ENCODE results near the gene BUD13. TPM values are rescaled to one million over a fixed set of nuclear protein-coding genes. Genes with fewer than 3 reads are reported as not detected.
A peak's percentile ranks its signal among the peaks of the same experiment; 100 is the strongest.
"Not testable (repeated sequence)": the region's sequence is repeated elsewhere in the genome, so short reads cannot be mapped to it uniquely, and the experiment has no call there.

Gene BUD13
- total RNA-seq, 1 experiment from 2014 or later = 30.0 TPM

DNA sequence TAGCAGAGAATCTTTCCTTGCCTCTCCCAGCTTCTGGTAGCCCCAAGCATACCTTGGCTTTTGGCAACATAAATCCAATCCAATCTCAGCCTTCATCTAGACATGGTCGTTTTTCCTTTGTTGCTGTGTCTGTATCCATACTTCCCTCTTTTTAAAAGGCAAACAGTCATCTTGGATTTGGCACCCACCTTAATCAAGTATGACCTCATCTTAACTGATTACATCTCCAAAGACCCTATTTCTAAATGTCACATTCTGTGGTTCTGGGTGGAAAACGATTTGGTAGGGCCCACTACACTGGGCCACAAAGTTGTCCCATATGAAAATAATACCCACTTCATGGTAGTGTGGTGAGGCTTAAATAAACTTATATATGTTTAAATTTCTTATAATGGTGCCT, 852 bp downstream of the BUD13 start:
- intact Hi-C loops (cut with micrococcal nuclease; ENCODE audit: unreplicated experiment) (no loop called here), in situ Hi-C loops (cut with HindIII; ENCODE audit: low pct_unique_long_range_greater_than_20kb, low sequenced_read_pairs) (no loop called here)
- no peak for TF ChIP-seq TCF7L2 (IDR thresholded peaks at IDR 0.05; ENCODE audit: low read depth, low read length)
- TF ChIP-seq POLR2AphosphoS5 (IDR thresholded peaks at IDR 0.05; ENCODE audit: low read depth, low read length) = no peak
- TF ChIP-seq, protein P1, sequence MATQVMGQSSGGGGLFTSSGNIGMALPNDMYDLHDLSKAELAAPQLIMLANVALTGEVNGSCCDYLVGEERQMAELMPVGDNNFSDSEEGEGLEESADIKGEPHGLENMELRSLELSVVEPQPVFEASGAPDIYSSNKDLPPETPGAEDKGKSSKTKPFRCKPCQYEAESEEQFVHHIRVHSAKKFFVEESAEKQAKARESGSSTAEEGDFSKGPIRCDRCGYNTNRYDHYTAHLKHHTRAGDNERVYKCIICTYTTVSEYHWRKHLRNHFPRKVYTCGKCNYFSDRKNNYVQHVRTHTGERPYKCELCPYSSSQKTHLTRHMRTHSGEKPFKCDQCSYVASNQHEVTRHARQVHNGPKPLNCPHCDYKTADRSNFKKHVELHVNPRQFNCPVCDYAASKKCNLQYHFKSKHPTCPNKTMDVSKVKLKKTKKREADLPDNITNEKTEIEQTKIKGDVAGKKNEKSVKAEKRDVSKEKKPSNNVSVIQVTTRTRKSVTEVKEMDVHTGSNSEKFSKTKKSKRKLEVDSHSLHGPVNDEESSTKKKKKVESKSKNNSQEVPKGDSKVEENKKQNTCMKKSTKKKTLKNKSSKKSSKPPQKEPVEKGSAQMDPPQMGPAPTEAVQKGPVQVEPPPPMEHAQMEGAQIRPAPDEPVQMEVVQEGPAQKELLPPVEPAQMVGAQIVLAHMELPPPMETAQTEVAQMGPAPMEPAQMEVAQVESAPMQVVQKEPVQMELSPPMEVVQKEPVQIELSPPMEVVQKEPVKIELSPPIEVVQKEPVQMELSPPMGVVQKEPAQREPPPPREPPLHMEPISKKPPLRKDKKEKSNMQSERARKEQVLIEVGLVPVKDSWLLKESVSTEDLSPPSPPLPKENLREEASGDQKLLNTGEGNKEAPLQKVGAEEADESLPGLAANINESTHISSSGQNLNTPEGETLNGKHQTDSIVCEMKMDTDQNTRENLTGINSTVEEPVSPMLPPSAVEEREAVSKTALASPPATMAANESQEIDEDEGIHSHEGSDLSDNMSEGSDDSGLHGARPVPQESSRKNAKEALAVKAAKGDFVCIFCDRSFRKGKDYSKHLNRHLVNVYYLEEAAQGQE (IDR thresholded peaks at IDR 0.05; ENCODE audit: insufficient read depth in 1 of 2, low read depth in 2 of 2, low read length in 1 of 2) = no peak
- TF ChIP-seq, protein P2, sequence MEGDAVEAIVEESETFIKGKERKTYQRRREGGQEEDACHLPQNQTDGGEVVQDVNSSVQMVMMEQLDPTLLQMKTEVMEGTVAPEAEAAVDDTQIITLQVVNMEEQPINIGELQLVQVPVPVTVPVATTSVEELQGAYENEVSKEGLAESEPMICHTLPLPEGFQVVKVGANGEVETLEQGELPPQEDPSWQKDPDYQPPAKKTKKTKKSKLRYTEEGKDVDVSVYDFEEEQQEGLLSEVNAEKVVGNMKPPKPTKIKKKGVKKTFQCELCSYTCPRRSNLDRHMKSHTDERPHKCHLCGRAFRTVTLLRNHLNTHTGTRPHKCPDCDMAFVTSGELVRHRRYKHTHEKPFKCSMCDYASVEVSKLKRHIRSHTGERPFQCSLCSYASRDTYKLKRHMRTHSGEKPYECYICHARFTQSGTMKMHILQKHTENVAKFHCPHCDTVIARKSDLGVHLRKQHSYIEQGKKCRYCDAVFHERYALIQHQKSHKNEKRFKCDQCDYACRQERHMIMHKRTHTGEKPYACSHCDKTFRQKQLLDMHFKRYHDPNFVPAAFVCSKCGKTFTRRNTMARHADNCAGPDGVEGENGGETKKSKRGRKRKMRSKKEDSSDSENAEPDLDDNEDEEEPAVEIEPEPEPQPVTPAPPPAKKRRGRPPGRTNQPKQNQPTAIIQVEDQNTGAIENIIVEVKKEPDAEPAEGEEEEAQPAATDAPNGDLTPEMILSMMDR (IDR thresholded peaks at IDR 0.05) = no peak
- no peak for TF ChIP-seq SIN3A (IDR thresholded peaks at IDR 0.05; ENCODE audit: borderline replicate concordance, insufficient read depth, low read depth, low read length)
- Histone ChIP-seq H3K27ac (ENCODE audit: low read length) (peak overlapping the region; percentile 99), H3K27me3 (ENCODE audit: control insufficient read depth, insufficient read depth, low read length) (no peaks in the 10 kb centered on the region), H3K9me3 (ENCODE audit: control insufficient read depth, insufficient read depth, low read depth, low read length) (no peaks in the 10 kb centered on the region), H3K36me3 (ENCODE audit: control insufficient read depth, insufficient read depth, low read length) (peaks cover 12% of the 10 kb centered on the region), H3K4me3 (ENCODE audit: low read depth in 2 of 2, low read length in 2 of 2) (peak overlapping the region; percentile 90 to 96), H3K4me1 (ENCODE audit: control insufficient read depth, insufficient read depth, low read length) (peaks cover 20% of the 10 kb centered on the region)
- ATAC-seq = no peak
- ChIA-PET POLR2A (interaction anchor here (1.7 kb wide), 1 partner anchor 15 kb away, joined by 3 read pairs; no protein-coding TSS in a partner anchor), CTCF (interaction anchor here (1.2 kb wide), 1 partner anchor 18 kb away, joined by 4 read pairs; no protein-coding TSS in a partner anchor)
- no peak for DNase-seq (ENCODE audit: low read depth, low spot score)
- BruUV-seq (replicated peaks) = TSS peak; percentile 69

DNA sequence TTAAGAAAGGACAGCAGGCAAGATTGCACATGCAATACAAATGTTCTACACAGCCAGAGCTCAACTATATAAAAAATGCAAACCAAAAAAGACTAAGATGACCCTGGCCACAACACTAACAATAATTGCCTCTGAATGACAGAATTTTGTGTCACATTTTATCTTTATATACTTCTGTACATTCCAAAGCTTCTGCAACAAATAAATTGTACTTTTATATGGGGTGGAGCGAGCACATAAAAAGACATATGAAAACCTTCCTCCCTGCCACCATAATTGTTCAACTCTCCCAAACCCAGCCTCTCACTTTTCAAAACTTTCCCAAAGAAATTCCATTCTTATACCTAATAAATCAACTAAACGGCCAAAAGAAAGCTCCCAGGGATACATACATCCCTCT, 10.7 kb downstream of the BUD13 start:
- ChIA-PET POLR2A (no interaction called here), CTCF (no interaction called here)
- in situ Hi-C loops (cut with HindIII; ENCODE audit: low pct_unique_long_range_greater_than_20kb, low sequenced_read_pairs) = no loop called here
- ATAC-seq = no peak
- Histone ChIP-seq H3K27ac (ENCODE audit: low read length) (no peak overlapping the region), H3K4me3 (ENCODE audit: low read depth in 2 of 2, low read length in 2 of 2) (no peak overlapping the region), H3K9me3 (ENCODE audit: control insufficient read depth, insufficient read depth, low read depth, low read length) (no peaks in the 10 kb centered on the region), H3K4me1 (ENCODE audit: control insufficient read depth, insufficient read depth, low read length) (no peaks in the 10 kb centered on the region), H3K36me3 (ENCODE audit: control insufficient read depth, insufficient read depth, low read length) (peaks cover 40% of the 10 kb centered on the region), H3K27me3 (ENCODE audit: control insufficient read depth, insufficient read depth, low read length) (no peaks in the 10 kb centered on the region)
- no TSS peak for BruUV-seq (replicated peaks)
- intact Hi-C loops (cut with micrococcal nuclease; ENCODE audit: unreplicated experiment) = no loop called here
- no peak for DNase-seq (ENCODE audit: low read depth, low spot score)
- TF ChIP-seq, protein P1 (IDR thresholded peaks at IDR 0.05; ENCODE audit: insufficient read depth in 1 of 2, low read depth in 2 of 2, low read length in 1 of 2) = no peak
- TF ChIP-seq TCF7L2 (IDR thresholded peaks at IDR 0.05; ENCODE audit: low read depth, low read length) (no peak), POLR2AphosphoS5 (IDR thresholded peaks at IDR 0.05; ENCODE audit: low read depth, low read length) (no peak), SIN3A (IDR thresholded peaks at IDR 0.05; ENCODE audit: borderline replicate concordance, insufficient read depth, low read depth, low read length) (no peak)
- TF ChIP-seq, protein P2 (IDR thresholded peaks at IDR 0.05) = no peak

DNA sequence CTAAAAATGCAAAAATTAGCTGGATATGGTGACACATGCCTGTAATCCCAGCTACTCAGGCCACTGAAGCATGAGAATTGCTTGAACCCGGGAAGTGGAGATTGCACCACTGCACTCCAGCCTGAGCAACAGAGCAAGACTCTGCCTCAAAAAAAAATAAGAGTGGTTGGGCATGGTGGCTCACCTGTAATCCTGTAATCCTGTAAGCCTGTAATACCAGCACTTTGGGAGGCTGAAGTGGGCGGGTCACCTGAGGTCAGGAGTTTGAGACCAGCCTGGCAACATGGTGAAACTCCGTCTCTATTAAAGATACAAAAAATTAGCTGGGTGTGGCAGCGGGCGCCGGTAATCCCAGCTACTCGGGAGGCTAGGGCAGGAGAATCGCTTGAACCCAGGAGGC, 16.7 kb downstream of the BUD13 start:
- CTCF ChIA-PET; BruUV-seq (replicated peaks); POLR2A ChIA-PET; H3K27me3 ChIP-seq (ENCODE audit: control insufficient read depth, insufficient read depth, low read length); ATAC-seq; H3K9me3 ChIP-seq (ENCODE audit: control insufficient read depth, insufficient read depth, low read depth, low read length); intact Hi-C loops (cut with micrococcal nuclease; ENCODE audit: unreplicated experiment); DNase-seq (ENCODE audit: low read depth, low spot score); H3K27ac ChIP-seq (ENCODE audit: low read length); H3K4me1 ChIP-seq (ENCODE audit: control insufficient read depth, insufficient read depth, low read length); in situ Hi-C loops (cut with HindIII; ENCODE audit: low pct_unique_long_range_greater_than_20kb, low sequenced_read_pairs); H3K4me3 ChIP-seq (ENCODE audit: low read depth in 2 of 2, low read length in 2 of 2): not testable (repeated sequence)
- peaks cover 29% of the 10 kb centered on the region for H3K36me3 ChIP-seq (ENCODE audit: control insufficient read depth, insufficient read depth, low read length)
